ENCODE measurements around the gene CIZ1.
"Not testable (repeated sequence)": the region's sequence is repeated elsewhere in the genome, so short reads cannot be mapped to it uniquely, and the experiment has no call there.

Gene CIZ1

GRCh38 chr9:128187361-128187760 is 4.0 kb downstream of the CIZ1 start:
- no peaks in the 10 kb centered on the region for H4K20me1 ChIP-seq (ENCODE audit: control insufficient read depth, insufficient read depth, low read depth, low read length)
- H3K4me2 ChIP-seq (ENCODE audit: low read length): no peak overlapping the region
- H3K79me2 ChIP-seq (ENCODE audit: control insufficient read depth, low read length): peaks cover 17% of the 10 kb centered on the region
- H3K4me3 ChIP-seq (ENCODE audit: low read length): no peak overlapping the region
- H3F3A ChIP-seq (ENCODE audit: control insufficient read depth, insufficient read depth): no peaks in the 10 kb centered on the region; the same call in 1 of the 2 replicates
- H3K4me1 ChIP-seq (ENCODE audit: control insufficient read depth, low read length): peaks cover 10% of the 10 kb centered on the region
- H3K27ac ChIP-seq (ENCODE audit: low read depth, low read length): no peak overlapping the region
- peaks cover 54% of the 10 kb centered on the region for H3K36me3 ChIP-seq (ENCODE audit: control insufficient read depth, low read length)
- TF ChIP-seq CTCF (IDR thresholded peaks at IDR 0.05; ENCODE audit: low read depth, low read length, poor library complexity, severe bottlenecking): no peak
- no peak for TF ChIP-seq EZH2phosphoT487 (IDR thresholded peaks at IDR 0.05; ENCODE audit: borderline replicate concordance, low read length)
- no peaks in the 10 kb centered on the region for H3K9me3 ChIP-seq (ENCODE audit: control insufficient read depth, insufficient read depth, low read length)
- no peaks in the 10 kb centered on the region for H3K9me2 ChIP-seq (replicated peaks; ENCODE audit: control insufficient read depth, low read length)
- H3K27me3 ChIP-seq (ENCODE audit: control insufficient read depth, low read length): no peaks in the 10 kb centered on the region

- Histone ChIP-seq H3K4me1 (ENCODE audit: control insufficient read depth, low read length) (peaks cover 10% of the 10 kb centered on the region), H3K79me2 (ENCODE audit: control insufficient read depth, low read length) (peaks cover 17% of the 10 kb centered on the region), H3F3A (ENCODE audit: control insufficient read depth, insufficient read depth) (no peaks in the 10 kb centered on the region; the same call in 1 of the 2 replicates), H3K4me2 (ENCODE audit: low read length) (no peak overlapping the region), H3K27me3 (ENCODE audit: control insufficient read depth, low read length) (no peaks in the 10 kb centered on the region), H3K4me3 (ENCODE audit: low read length) (no peak overlapping the region), H3K9me3 (ENCODE audit: control insufficient read depth, insufficient read depth, low read length) (no peaks in the 10 kb centered on the region), H3K36me3 (ENCODE audit: control insufficient read depth, low read length) (peaks cover 55% of the 10 kb centered on the region), H3K27ac (ENCODE audit: low read depth, low read length) (no peak overlapping the region), H3K9me2 (replicated peaks; ENCODE audit: control insufficient read depth, low read length) (no peaks in the 10 kb centered on the region), H4K20me1 (ENCODE audit: control insufficient read depth, insufficient read depth, low read depth, low read length) (no peaks in the 10 kb centered on the region)
- TF ChIP-seq CTCF (IDR thresholded peaks at IDR 0.05; ENCODE audit: low read depth, low read length, poor library complexity, severe bottlenecking): no peak
- TF ChIP-seq EZH2phosphoT487 (IDR thresholded peaks at IDR 0.05; ENCODE audit: borderline replicate concordance, low read length): no peak
These were observed 5.1 kb downstream of the CIZ1 start for GRCh38 chr9:128185979-128186965.

- Histone ChIP-seq H3K36me3 (ENCODE audit: control insufficient read depth, low read length) (peaks cover 69% of the 10 kb centered on the region), H3K4me2 (ENCODE audit: low read length) (no peak overlapping the region), H3K79me2 (ENCODE audit: control insufficient read depth, low read length) (peaks cover 2% of the 10 kb centered on the region; the same call in 1 of the 2 replicates), H3K4me1 (ENCODE audit: control insufficient read depth, low read length) (no peaks in the 10 kb centered on the region), H3K4me3 (ENCODE audit: low read length) (no peak overlapping the region), H3K27me3 (ENCODE audit: control insufficient read depth, low read length) (no peaks in the 10 kb centered on the region), H3K9me3 (ENCODE audit: control insufficient read depth, insufficient read depth, low read length) (peaks cover 14% of the 10 kb centered on the region; the same call in 1 of the 2 replicates), H4K20me1 (ENCODE audit: control insufficient read depth, insufficient read depth, low read depth, low read length) (no peaks in the 10 kb centered on the region), H3K9me2 (replicated peaks; ENCODE audit: control insufficient read depth, low read length) (no peaks in the 10 kb centered on the region), H3F3A (ENCODE audit: control insufficient read depth, insufficient read depth) (no peaks in the 10 kb centered on the region; the same call in 1 of the 2 replicates), H3K27ac (ENCODE audit: low read depth, low read length) (no peak overlapping the region)
- TF ChIP-seq EZH2phosphoT487 (IDR thresholded peaks at IDR 0.05; ENCODE audit: borderline replicate concordance, low read length): no peak
- no peak for TF ChIP-seq CTCF (IDR thresholded peaks at IDR 0.05; ENCODE audit: low read depth, low read length, poor library complexity, severe bottlenecking)
These were observed 8.3 kb downstream of the CIZ1 start for GRCh38 chr9:128182893-128183588.

- H3K79me2 ChIP-seq (ENCODE audit: control insufficient read depth, low read length); H3F3A ChIP-seq (ENCODE audit: control insufficient read depth, insufficient read depth); H4K20me1 ChIP-seq (ENCODE audit: control insufficient read depth, insufficient read depth, low read depth, low read length); H3K4me3 ChIP-seq (ENCODE audit: low read length); H3K9me2 ChIP-seq (replicated peaks; ENCODE audit: control insufficient read depth, low read length); H3K27ac ChIP-seq (ENCODE audit: low read depth, low read length); H3K4me2 ChIP-seq (ENCODE audit: low read length); H3K27me3 ChIP-seq (ENCODE audit: control insufficient read depth, low read length); H3K4me1 ChIP-seq (ENCODE audit: control insufficient read depth, low read length): not testable (repeated sequence)
- Histone ChIP-seq H3K36me3 (ENCODE audit: control insufficient read depth, low read length) (peaks cover 72% of the 10 kb centered on the region), H3K9me3 (ENCODE audit: control insufficient read depth, insufficient read depth, low read length) (peaks cover 14% of the 10 kb centered on the region; the same call in 1 of the 2 replicates)
These were observed 9.9 kb downstream of the CIZ1 start for GRCh38 chr9:128181480-128181879.

Data from DOHH2 (cell line).